GM18505 (cell line): ENCODE results near the gene DUSP22.

Experiments
- ATAC-seq: cut with Tn5 transposase; IDR thresholded peaks from one replicate; pipeline ENCODE4 v1.9.1; 2021; ENCODE audit not compliant: unreplicated experiment
- POLR2A ChIP-seq: IDR thresholded peaks from 4 replicates; pipeline ENCODE4 v1.6.1; 2011; ENCODE audit warnings: borderline replicate concordance; ENCODE audit not compliant: insufficient read depth, insufficient read length; ENCODE audit errors: extremely low read depth

Gene DUSP22

GRCh38 chr6:378090-378957, 86.0 kb downstream of the DUSP22 start:
- no peak for TF ChIP-seq POLR2A
- no peak for ATAC-seq

DNA sequence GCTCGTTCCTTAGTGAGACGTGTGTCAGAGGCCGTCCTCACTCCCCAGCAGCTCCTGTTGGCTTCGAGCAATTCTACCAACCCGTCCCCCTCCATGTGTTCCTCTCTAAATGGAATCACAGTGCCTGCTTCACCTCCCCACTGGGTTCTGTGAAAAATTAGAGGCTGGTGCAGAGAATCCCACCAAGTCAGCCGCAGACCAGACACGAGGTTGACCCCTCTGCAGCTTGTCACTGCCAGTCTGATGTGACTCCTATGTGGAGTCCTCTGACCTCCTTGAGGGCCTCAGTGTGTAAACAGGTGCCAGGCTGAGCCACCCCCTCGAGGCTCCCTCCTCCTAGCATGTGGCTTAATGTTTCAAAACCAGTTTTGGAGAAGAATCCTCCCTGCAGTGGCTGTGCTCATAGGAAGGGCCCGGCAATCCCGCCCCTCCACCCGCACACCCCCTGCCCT, 86.7 kb downstream of the DUSP22 start:
- no peak for ATAC-seq
- no peak for TF ChIP-seq POLR2A

- no peak for TF ChIP-seq POLR2A
- no peak for ATAC-seq
Measured at GRCh38 chr6:379410-380181, 87.3 kb downstream of the DUSP22 start.

GRCh38 chr6:380234-381218, 88.2 kb downstream of the DUSP22 start:
- no peak for TF ChIP-seq POLR2A
- ATAC-seq = no peak

DNA sequence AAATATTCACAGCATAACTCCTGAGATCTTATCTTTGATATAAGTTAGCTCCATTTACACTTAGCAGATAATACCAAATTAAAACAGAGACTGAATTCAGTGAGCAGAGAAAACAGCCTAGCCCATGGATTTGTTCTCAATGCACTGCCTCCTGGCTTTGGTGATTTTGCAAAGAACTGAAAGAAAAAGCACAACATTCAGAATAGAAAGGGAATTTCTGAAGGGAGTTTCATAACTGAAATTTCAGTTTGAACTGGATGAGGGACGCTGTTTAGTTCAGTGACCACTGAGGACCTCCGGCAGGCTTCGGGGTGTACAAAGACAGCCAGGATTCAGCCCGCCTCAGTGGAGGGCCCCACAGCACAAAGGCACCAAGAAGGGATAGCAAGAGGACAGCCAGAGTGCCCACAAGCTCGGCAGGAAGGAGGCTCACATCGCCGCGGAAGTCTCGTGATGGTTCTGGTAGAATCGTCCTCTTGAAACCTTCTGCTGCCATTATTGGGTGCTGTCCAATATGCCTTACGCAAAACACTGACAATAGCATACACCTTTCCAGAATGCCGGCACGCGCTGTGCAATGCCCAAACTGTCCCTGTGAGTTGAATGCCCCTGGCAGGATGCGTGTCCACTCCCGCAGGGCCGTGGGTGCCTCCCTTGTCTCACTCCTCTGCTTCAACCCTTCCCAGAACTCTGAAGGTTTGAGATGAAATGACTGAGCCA, 89.6 kb downstream of the DUSP22 start:
- no peak for ATAC-seq
- no peak for TF ChIP-seq POLR2A

GRCh38 chr6:382883-383810, 90.9 kb downstream of the DUSP22 start:
- TF ChIP-seq POLR2A = no peak
- no peak for ATAC-seq

DNA sequence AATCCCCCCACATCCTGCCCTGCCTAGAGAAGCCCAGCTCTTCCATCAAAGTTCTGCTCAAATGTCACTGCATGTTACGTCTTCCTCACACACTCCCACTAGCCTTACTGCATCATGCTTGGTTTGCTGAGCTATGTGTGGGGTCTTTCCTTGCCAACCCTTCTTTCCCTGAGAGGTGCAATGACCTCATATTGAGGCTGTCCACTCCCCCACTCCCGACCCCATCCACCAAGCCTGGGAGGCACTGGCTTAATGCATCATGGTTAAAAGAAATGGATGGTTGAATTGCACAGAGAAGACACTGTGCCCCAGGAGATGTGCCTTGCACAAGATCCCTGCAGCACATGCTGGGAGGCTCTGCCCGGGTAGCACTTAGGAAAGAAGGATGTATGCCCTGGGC, 91.6 kb downstream of the DUSP22 start:
- TF ChIP-seq POLR2A = no peak
- ATAC-seq = no peak

DNA sequence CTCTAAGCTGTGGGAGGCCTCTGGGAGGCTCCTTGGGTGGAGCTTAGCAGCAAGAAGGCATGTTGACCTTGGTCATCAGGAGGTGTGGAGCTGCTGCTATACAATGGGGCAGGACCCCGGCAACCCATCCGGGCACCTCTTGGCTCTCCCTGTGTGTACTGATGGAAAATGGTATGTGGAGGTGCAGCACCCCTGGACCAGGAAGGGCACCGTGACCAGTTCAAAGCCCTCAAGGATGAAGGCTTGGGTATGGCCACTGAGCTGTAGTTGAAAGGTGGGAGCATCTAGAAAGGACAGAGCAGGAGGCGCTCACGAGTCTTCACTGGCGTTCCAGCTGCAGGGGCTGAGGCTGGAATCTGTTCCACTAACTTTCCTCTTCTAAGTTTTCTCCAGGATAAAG, 92.6 kb downstream of the DUSP22 start:
- no peak for TF ChIP-seq POLR2A
- ATAC-seq = no peak

DNA sequence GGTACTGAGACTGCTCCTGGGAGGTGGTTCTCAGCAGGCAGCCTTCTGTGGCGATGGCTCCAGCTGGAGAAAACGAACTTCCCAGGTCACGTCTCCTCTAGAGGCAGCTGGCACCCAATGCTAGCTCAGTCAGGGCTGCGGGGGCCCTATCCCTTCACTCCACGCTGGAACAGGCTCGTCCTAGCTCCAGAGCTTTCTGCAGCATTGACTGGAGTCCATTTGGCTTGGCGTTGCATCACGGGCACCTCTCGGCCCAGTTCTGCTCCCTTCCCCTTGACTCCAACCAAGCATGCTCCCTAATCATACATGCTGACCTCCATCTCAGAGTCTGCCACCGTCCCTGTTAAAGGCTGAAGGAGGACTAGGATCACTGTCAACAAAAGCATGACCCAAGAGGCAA, 93.3 kb downstream of the DUSP22 start:
- no peak for TF ChIP-seq POLR2A
- ATAC-seq = no peak

- no peak for TF ChIP-seq POLR2A
- no peak for ATAC-seq
Measured at GRCh38 chr6:386688-387266, 94.5 kb downstream of the DUSP22 start.

GRCh38 chr6:387293-387741, 95.0 kb downstream of the DUSP22 start:
- no peak for TF ChIP-seq POLR2A
- ATAC-seq = no peak

DNA sequence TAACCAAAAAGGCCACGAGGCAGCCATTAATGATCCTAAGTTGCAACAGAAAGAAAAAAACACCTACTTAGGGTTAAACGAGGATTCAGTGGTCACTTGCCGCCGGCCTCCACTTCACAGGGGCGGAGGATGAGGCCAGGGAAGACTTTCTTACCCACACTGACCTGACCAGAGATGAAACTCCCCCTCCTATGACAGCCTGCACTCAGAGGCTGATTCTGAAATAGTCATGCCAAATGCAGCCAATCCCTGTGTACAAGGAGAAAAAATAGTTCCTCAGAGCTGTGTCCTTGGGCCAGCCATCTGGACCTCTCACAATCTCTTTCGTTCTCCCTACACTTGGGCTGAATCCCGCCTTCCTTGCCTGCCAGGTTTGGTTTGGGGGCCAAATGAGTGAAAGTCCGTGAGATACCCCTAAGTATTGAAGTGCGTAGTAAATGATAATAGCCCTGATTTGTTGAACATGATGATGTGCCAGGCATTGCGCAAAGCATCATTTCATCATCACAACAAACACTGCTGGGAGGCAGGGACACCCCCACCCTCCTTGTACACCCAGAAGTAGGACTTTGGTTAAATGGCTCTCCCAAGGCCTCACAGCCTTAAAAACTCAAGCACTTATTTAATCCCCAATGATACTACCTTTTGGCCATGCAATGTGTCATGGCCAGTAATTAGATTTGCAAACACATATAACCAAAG, 96.1 kb downstream of the DUSP22 start:
- TF ChIP-seq POLR2A = no peak
- no peak for ATAC-seq
